IPS-18a (cell line): Measurements from ENCODE around the gene CDA.
"Not testable (repeated sequence)": the region's sequence is repeated elsewhere in the genome, so short reads cannot be mapped to it uniquely, and the experiment has no call there.

Experiments used
- H3K27ac ChIP-seq: one replicate; pipeline ENCODE4 v1.5.1; 2013; ENCODE audit warnings: low read length
- H3K27me3 ChIP-seq: one replicate; pipeline ENCODE4 v1.6.1; 2013; ENCODE audit warnings: mild to moderate bottlenecking, low read length; ENCODE audit not compliant: control insufficient read depth, insufficient read depth
- H3K36me3 ChIP-seq: one replicate; pipeline ENCODE4 v1.6.1; 2013; ENCODE audit warnings: low read depth, low read length; ENCODE audit not compliant: control insufficient read depth
- H3K4me1 ChIP-seq: one replicate; pipeline ENCODE4 v1.6.1; 2013; ENCODE audit warnings: low read depth, low read length; ENCODE audit not compliant: control insufficient read depth
- H3K4me3 ChIP-seq: one replicate; pipeline ENCODE4 v1.5.1; 2013; ENCODE audit warnings: low read length
- H3K9ac ChIP-seq: one replicate; pipeline ENCODE4 v1.6.1; 2013; ENCODE audit warnings: mild to moderate bottlenecking, low read length, moderate library complexity
- H3K9me3 ChIP-seq: one replicate; pipeline ENCODE4 v1.6.1; 2013; ENCODE audit warnings: low read depth, low read length; ENCODE audit not compliant: control insufficient read depth

The CDA gene

GRCh38 chr1:20606801-20607570 lies 18.1 kb downstream of the CDA start:
- H3K27ac ChIP-seq, H3K36me3 ChIP-seq, H3K27me3 ChIP-seq, H3K9ac ChIP-seq, H3K4me1 ChIP-seq, H3K9me3 ChIP-seq, H3K4me3 ChIP-seq: not testable (repeated sequence)

DNA sequence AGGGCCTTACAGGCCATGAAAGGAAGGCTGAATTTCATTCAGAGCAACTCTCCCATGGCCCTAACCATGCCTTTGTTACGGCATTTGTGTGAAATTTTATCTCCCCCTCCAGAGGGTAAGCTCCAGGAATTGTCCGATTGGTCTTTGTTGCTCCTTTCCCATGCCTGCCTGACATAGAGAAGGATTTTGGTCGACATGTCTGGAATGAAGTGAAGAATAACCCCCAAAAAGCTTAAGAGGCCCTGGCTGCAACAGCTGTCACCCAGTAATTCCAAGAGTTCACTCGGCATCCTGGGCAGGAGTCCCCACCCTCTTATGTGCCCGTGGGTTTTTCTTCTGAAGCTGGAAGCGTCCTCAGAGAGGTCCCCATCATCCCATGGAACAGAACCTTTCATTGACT lies 20.6 kb downstream of the CDA start:
- Histone ChIP-seq H3K9me3 (no peaks in the 10 kb centered on the region), H3K36me3 (no peaks in the 10 kb centered on the region), H3K4me1 (peaks cover 11% of the 10 kb centered on the region), H3K27ac (no peak overlapping the region), H3K9ac (no peak overlapping the region), H3K27me3 (no peaks in the 10 kb centered on the region), H3K4me3 (no peak overlapping the region)

DNA sequence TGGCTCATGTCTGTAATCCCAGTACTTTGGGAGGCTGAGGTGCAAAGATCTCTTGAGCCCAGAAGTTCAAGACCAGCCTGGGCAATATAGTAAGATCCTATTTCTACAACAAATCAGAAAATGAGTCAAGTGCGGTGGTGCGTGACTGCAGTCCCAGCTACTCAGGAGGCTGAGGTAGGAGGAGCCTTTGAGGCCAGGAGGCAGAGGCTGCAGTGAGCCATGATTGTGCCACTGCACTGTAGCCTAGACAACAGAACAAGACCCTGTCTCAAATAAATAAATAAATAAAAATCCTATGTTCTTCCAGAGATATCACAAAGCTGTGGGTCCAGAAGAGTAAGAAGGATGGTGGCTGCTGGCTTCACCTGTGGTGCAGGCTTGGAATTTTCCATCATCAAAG lies 22.1 kb downstream of the CDA start:
- peaks cover 11% of the 10 kb centered on the region for H3K4me1 ChIP-seq
- H3K9me3 ChIP-seq, result no peaks in the 10 kb centered on the region
- H3K27ac ChIP-seq, result no peak overlapping the region
- H3K9ac ChIP-seq, result no peak overlapping the region
- H3K4me3 ChIP-seq, result no peak overlapping the region
- H3K36me3 ChIP-seq, result no peaks in the 10 kb centered on the region
- no peaks in the 10 kb centered on the region for H3K27me3 ChIP-seq

- no peak overlapping the region for H3K9ac ChIP-seq
- no peak overlapping the region for H3K27ac ChIP-seq
- H3K27me3 ChIP-seq, result no peaks in the 10 kb centered on the region
- H3K36me3 ChIP-seq, result no peaks in the 10 kb centered on the region
- peaks cover 11% of the 10 kb centered on the region for H3K4me1 ChIP-seq
- no peak overlapping the region for H3K4me3 ChIP-seq
- no peaks in the 10 kb centered on the region for H3K9me3 ChIP-seq
Measured at GRCh38 chr1:20611652-20612051, 22.8 kb downstream of the CDA start.

DNA sequence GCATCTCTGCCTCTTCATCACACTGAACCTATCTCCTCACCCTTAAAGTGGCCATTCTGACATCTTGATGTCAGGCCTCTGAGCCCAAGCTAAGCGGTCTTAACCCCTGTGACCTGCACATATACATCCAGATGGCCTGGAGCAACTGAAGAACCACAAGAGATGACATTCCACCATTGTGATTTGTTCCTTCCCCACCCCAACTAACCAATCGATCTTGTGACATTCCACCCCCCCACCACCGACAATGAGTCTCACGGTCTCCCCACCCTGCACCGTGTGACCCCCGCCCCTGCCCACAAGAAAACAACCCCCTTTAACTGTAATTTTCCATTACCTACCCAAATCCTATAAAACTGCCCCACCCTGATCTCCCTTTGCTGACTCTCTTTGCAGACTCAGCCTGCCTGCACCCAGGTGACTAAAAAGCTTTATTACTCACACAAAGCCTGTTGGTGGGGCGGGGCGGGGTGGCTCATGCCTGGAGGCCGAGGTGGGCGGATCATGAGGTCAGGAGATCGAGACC lies 23.4 kb downstream of the CDA start:
- Histone ChIP-seq H3K9me3 (no peaks in the 10 kb centered on the region), H3K27ac (no peak overlapping the region), H3K9ac (no peak overlapping the region), H3K4me1 (peaks cover 11% of the 10 kb centered on the region), H3K27me3 (no peaks in the 10 kb centered on the region), H3K36me3 (no peaks in the 10 kb centered on the region), H3K4me3 (no peak overlapping the region)

- Histone ChIP-seq H3K36me3 (no peaks in the 10 kb centered on the region), H3K4me1 (peaks cover 11% of the 10 kb centered on the region), H3K4me3 (no peak overlapping the region), H3K27me3 (no peaks in the 10 kb centered on the region), H3K27ac (no peak overlapping the region), H3K9me3 (no peaks in the 10 kb centered on the region), H3K9ac (no peak overlapping the region)
Measured at GRCh38 chr1:20614131-20614579, 25.3 kb downstream of the CDA start.

DNA sequence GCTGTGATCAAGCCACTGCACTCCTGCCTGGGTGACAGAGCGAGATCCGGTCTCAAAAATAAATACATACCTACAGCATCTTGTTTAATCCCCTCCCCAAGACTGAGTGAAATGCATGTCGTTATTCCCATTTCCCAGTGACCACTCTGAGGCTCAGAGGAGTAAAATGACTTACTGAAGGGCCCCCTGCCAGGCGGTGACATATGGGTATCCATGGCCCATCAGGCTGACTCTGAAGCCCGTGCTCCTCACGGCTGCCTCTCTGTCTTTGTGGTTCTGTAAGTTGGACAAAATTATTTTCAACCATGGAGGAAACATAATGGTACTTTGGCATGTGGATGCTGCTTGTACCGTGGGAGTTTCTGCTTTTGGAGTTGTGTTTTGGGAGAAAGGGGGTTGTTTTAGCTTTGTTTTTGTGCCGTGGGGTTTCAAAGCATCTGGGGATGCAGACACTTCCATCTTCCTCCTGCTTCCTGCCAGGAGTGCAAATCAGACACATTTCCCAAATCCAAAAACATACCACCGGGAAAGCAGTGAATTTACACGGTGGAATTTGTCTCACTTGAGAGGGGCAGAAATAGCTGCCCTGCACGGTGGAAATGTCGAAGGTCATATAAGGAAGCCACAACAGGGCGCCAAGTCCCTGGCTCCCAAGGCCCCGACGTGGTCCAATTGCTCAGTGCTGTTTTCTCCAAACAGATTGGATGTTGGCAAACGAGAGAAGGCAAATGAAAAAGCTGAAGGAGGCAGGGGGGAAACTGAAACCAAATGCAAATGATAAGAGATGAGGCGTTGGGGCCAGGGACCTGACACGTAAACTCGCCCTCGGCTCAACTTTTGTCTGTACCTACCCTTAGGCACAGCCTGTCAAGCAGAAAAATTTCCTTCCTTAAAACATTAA lies 27.3 kb downstream of the CDA start:
- H3K4me1 ChIP-seq, result peaks cover 6% of the 10 kb centered on the region
- no peak overlapping the region for H3K27ac ChIP-seq
- H3K36me3 ChIP-seq, result no peaks in the 10 kb centered on the region
- H3K9me3 ChIP-seq, result no peaks in the 10 kb centered on the region
- no peaks in the 10 kb centered on the region for H3K27me3 ChIP-seq
- H3K4me3 ChIP-seq, result no peak overlapping the region
- no peak overlapping the region for H3K9ac ChIP-seq

DNA sequence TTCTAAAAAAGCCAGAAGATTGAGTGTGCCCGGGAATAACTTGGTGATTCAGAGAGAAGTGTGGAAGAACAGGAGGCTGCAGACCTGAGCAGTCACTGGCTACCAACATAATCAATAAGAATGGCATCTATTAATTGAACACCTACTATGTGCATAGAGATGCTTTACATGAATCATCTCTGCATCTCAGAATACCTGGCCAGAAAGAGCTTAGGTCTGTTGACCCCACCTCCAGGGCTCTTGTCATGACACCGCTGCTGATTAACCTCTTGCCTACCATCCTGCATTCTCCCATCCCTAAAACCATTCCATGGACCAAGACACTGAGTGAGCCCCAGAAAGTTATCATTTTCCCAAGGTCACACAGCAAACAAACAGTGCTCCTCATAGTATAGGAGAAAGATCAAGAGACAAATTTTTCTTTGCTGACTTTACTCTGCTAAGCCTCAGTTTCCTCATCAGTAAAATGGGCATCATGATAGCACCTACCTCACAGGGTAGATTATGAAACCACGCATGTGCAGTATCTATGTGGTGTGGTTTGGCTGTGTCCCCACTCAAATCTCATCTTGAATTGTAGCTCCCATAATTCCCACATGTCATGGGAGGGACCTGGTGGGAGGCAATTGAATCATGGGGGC lies 28.1 kb downstream of the CDA start:
- Histone ChIP-seq H3K4me1 (peaks cover 6% of the 10 kb centered on the region), H3K27me3 (no peaks in the 10 kb centered on the region), H3K36me3 (no peaks in the 10 kb centered on the region), H3K9ac (no peak overlapping the region), H3K27ac (no peak overlapping the region), H3K4me3 (no peak overlapping the region), H3K9me3 (no peaks in the 10 kb centered on the region)

GRCh38 chr1:20618550-20618949 lies 29.7 kb downstream of the CDA start:
- Histone ChIP-seq H3K27ac (no peak overlapping the region), H3K9me3 (no peaks in the 10 kb centered on the region), H3K9ac (no peak overlapping the region), H3K4me1 (peaks cover 3% of the 10 kb centered on the region), H3K36me3 (no peaks in the 10 kb centered on the region), H3K4me3 (no peak overlapping the region), H3K27me3 (no peaks in the 10 kb centered on the region)

GRCh38 chr1:20619999-20620398 lies 31.1 kb downstream of the CDA start:
- no peak overlapping the region for H3K27ac ChIP-seq
- no peaks in the 10 kb centered on the region for H3K36me3 ChIP-seq
- H3K9me3 ChIP-seq, result no peaks in the 10 kb centered on the region
- peaks cover 8% of the 10 kb centered on the region for H3K4me1 ChIP-seq
- H3K27me3 ChIP-seq, result no peaks in the 10 kb centered on the region
- H3K4me3 ChIP-seq, result no peak overlapping the region
- no peak overlapping the region for H3K9ac ChIP-seq

DNA sequence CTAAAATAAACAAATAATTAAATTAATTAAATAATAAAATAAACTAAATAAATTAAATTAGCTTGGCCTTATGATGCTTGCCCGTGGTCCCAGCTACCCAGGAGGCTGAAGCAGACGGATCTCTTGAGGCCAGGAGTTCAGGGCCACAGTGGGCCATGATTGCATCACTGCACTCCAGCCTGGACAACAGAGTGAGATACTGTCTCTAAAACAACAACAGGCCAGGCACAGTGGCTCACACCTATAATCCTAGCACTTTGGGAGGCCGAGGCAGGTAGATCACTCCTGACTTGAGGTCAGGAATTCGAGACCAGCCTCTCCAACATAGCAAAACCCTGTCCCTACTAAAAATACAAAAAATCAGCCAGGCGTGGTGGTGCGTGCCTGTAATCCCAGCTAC lies 32.1 kb downstream of the CDA start:
- no peak overlapping the region for H3K4me3 ChIP-seq
- peaks cover 16% of the 10 kb centered on the region for H3K4me1 ChIP-seq
- no peaks in the 10 kb centered on the region for H3K36me3 ChIP-seq
- no peaks in the 10 kb centered on the region for H3K9me3 ChIP-seq
- H3K9ac ChIP-seq, result no peak overlapping the region
- no peak overlapping the region for H3K27ac ChIP-seq
- no peaks in the 10 kb centered on the region for H3K27me3 ChIP-seq
